ENCODE data around the gene FAM185A. TPM values are rescaled to one million over a fixed set of nuclear protein-coding genes. Genes with fewer than 3 reads are reported as not detected.
"Not testable (repeated sequence)": the region's sequence is repeated elsewhere in the genome, so short reads cannot be mapped to it uniquely, and the experiment has no call there.

FAM185A gene
- total and polyA plus RNA-seq, 9 of the 15 experiments (the other 6 are each of a cell fraction or from before 2014, with no cell fraction given) = 1.7 to 17.4 (median 10.6) TPM

DNA sequence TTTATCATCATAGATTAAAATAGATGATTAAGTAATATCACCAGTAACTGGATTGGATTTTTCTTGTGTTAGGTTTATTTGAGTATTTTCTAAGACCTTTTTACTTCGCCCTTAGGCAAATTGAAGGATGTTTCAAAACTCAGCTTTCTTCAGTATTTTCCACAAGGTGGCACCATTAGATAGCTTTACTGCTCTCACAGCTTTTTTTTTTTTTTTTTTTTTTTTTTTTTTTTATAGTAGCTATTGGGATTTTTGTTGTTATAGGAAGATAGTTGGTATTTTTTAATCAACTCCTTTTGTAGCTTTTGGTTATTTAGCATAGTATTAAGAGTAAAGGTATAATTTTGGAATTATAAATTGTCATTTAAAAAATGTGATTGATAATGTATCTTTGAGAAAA, 9.4 kb downstream of the FAM185A start:
- POLR2A ChIA-PET; H3K27me3 ChIP-seq (ENCODE audit: control insufficient read depth in 2 of 2, insufficient read depth in 2 of 2, low read length in 2 of 2); H3K79me2 ChIP-seq (ENCODE audit: control insufficient read depth, insufficient read depth, low read length); H2AFZ ChIP-seq (ENCODE audit: low read depth, low read length); H3K4me2 ChIP-seq (ENCODE audit: insufficient read depth, low read length); H3K4me3 ChIP-seq; DNase-seq (ENCODE audit: extremely low read depth in 1 of 4, low spot score in 3 of 4); H3K36me3 ChIP-seq (ENCODE audit: control insufficient read depth, insufficient read depth, low read length); H4K20me1 ChIP-seq (replicated peaks; ENCODE audit: control insufficient read depth, insufficient read depth, low read length); H3K9me1 ChIP-seq (ENCODE audit: control insufficient read depth, insufficient read depth, low read length); in situ Hi-C loops (cut with MboI); H3K9ac ChIP-seq (ENCODE audit: insufficient read depth in 1 of 2, low read depth in 2 of 2, low read length in 2 of 2); BruUV-seq (replicated peaks); H3K4me1 ChIP-seq (replicated peaks in 1 of 2; ENCODE audit: control insufficient read depth in 2 of 2, insufficient read depth in 2 of 2, low read length in 2 of 2); H3K27ac ChIP-seq (ENCODE audit: extremely low read depth, low read depth, low read length); H3K9me3 ChIP-seq (replicated peaks; ENCODE audit: control insufficient read depth, insufficient read depth, low read depth, low read length): not testable (repeated sequence)
- FAIRE-seq = peak; percentile 70
- no CpG with 5 or more reads among the region's 1 CpG for WGBS (ENCODE audit: insufficient coverage, low coverage, missing lambda C conversion rate)
- TF ChIP-seq, protein P1, sequence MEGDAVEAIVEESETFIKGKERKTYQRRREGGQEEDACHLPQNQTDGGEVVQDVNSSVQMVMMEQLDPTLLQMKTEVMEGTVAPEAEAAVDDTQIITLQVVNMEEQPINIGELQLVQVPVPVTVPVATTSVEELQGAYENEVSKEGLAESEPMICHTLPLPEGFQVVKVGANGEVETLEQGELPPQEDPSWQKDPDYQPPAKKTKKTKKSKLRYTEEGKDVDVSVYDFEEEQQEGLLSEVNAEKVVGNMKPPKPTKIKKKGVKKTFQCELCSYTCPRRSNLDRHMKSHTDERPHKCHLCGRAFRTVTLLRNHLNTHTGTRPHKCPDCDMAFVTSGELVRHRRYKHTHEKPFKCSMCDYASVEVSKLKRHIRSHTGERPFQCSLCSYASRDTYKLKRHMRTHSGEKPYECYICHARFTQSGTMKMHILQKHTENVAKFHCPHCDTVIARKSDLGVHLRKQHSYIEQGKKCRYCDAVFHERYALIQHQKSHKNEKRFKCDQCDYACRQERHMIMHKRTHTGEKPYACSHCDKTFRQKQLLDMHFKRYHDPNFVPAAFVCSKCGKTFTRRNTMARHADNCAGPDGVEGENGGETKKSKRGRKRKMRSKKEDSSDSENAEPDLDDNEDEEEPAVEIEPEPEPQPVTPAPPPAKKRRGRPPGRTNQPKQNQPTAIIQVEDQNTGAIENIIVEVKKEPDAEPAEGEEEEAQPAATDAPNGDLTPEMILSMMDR (IDR thresholded peaks at IDR 0.05 in 2 of 3, conservative IDR thresholded peaks at IDR 0.05 in 1 of 3; ENCODE audit: insufficient read depth in 2 of 3, low read depth in 1 of 3, low read length in 3 of 3) = peak in 2 of 3 experiments; percentile 9 to 30; a peak in 2 of 6 replicates
- peak; percentile 86 for TF ChIP-seq ZNF384 (IDR thresholded peaks at IDR 0.05; ENCODE audit: low read depth, low read length)
- TF ChIP-seq, protein P2, sequence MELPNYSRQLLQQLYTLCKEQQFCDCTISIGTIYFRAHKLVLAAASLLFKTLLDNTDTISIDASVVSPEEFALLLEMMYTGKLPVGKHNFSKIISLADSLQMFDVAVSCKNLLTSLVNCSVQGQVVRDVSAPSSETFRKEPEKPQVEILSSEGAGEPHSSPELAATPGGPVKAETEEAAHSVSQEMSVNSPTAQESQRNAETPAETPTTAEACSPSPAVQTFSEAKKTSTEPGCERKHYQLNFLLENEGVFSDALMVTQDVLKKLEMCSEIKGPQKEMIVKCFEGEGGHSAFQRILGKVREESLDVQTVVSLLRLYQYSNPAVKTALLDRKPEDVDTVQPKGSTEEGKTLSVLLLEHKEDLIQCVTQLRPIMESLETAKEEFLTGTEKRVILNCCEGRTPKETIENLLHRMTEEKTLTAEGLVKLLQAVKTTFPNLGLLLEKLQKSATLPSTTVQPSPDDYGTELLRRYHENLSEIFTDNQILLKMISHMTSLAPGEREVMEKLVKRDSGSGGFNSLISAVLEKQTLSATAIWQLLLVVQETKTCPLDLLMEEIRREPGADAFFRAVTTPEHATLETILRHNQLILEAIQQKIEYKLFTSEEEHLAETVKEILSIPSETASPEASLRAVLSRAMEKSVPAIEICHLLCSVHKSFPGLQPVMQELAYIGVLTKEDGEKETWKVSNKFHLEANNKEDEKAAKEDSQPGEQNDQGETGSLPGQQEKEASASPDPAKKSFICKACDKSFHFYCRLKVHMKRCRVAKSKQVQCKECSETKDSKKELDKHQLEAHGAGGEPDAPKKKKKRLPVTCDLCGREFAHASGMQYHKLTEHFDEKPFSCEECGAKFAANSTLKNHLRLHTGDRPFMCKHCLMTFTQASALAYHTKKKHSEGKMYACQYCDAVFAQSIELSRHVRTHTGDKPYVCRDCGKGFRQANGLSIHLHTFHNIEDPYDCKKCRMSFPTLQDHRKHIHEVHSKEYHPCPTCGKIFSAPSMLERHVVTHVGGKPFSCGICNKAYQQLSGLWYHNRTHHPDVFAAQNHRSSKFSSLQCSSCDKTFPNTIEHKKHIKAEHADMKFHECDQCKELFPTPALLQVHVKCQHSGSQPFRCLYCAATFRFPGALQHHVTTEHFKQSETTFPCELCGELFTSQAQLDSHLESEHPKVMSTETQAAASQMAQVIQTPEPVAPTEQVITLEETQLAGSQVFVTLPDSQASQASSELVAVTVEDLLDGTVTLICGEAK (IDR thresholded peaks at IDR 0.05) = peak; percentile 49; the same call in 1 of the 2 replicates
- TF ChIP-seq, protein P2 (CRISPR knock-in tag; IDR thresholded peaks at IDR 0.05) = not testable (repeated sequence)
- intact Hi-C loops (cut with micrococcal nuclease) = loop anchor here (2.0 kb wide), 1 partner anchor 303 kb away; no protein-coding TSS in a partner anchor
- peak; percentile 53; the same call in 1 of the 3 replicates for ATAC-seq
- CTCF ChIA-PET (ENCODE audit: low intra/inter-chr PET ratio) = interaction anchor here (0.6 to 1.0 kb wide), 4 partner anchors 281 to 648 kb away, joined by 3 to 24 read pairs (median 4); no protein-coding TSS in a partner anchor

DNA sequence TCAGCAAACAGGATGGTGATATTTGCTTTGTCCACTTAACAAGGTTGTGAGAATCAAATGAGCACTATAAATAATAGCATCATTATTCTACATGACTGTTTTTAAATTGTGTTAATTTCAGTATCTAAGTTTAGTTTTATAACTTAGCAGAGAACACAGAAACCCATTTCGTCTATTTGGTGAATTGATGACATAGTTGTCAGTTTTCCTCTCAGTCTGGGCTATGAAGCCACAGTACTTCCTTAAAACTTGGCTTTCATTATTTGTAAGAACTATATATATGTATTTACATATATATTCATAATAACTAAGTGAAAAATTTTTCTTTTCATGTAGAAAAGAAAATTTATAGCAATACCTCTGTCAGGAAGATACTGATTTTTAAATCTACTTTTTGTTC, 11.1 kb downstream of the FAM185A start:
- H3K36me3 ChIP-seq (ENCODE audit: control insufficient read depth, insufficient read depth, low read length); H3K9me1 ChIP-seq (ENCODE audit: control insufficient read depth, insufficient read depth, low read length); H3K9ac ChIP-seq (ENCODE audit: insufficient read depth in 1 of 2, low read depth in 2 of 2, low read length in 2 of 2); H2AFZ ChIP-seq (ENCODE audit: low read depth, low read length); H3K27me3 ChIP-seq (ENCODE audit: control insufficient read depth in 2 of 2, insufficient read depth in 2 of 2, low read length in 2 of 2); H4K20me1 ChIP-seq (replicated peaks; ENCODE audit: control insufficient read depth, insufficient read depth, low read length); H3K4me1 ChIP-seq (replicated peaks in 1 of 2; ENCODE audit: control insufficient read depth in 2 of 2, insufficient read depth in 2 of 2, low read length in 2 of 2); DNase-seq (ENCODE audit: extremely low read depth in 1 of 4, low spot score in 3 of 4); H3K9me3 ChIP-seq (replicated peaks; ENCODE audit: control insufficient read depth, insufficient read depth, low read depth, low read length); POLR2A ChIA-PET; H3K4me3 ChIP-seq; in situ Hi-C loops (cut with MboI); H3K27ac ChIP-seq (ENCODE audit: extremely low read depth, low read depth, low read length); BruUV-seq (replicated peaks); H3K79me2 ChIP-seq (ENCODE audit: control insufficient read depth, insufficient read depth, low read length); CTCF ChIA-PET (ENCODE audit: low intra/inter-chr PET ratio); ATAC-seq; H3K4me2 ChIP-seq (ENCODE audit: insufficient read depth, low read length): not testable (repeated sequence)
- FAIRE-seq = peak; percentile 6
- 86% methylated on average over 1 of the region's 1 CpG for WGBS (ENCODE audit: insufficient coverage, low coverage, missing lambda C conversion rate)
- intact Hi-C loops (cut with micrococcal nuclease) = loop anchor here (2.0 kb wide), 1 partner anchor 301 kb away; no protein-coding TSS in a partner anchor

All from K562 (cell line).